Measurements from ENCODE around the gene TFEB.

TFEB gene

DNA sequence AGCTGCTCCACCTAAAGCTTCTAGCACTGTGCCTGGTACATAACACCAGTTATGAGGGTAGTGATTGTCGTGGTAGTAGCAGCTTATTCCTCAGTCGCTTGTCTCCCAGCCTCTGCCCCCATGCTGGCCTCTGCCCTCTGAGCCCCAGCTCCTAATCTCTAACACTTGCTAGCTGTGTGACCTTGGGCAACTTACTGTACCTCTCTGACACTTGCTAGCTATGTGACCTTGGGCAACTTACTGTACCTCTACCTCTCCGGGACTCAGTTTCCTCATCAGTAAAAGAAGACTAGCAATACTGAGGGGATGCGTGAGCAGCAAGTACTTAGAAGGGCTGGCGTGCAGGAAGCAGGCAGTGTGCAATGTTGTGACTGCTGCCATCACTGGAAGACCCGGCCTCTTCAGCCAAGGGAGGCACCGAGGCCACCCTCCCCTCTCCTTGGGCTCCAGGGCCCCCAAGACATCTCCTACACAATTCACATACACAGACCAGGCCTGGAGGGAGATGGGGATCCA is 87.3 kb downstream of the TFEB start:
- no peak for DNase-seq

DNA sequence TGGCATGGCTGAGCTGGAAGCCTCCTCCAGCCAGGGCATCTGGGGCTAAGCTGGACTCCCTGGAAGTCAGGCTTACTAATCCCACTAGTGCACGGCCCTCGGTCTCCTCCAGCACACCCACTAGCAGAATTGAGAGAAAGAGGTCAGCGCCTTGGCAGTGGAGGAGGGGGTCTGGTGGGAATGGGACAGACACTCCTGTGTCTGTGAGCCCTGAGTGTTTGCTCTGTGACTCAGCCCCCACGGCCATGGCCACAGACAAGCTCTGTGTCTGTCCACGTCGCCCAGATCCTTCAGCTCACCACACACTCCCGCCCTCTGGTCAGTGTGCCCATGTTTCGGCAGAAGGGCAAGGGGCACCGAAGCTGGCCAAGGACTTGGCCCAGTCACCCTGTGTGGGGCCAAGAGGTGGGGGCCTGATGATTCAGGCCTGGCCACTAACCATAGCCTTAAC is 88.3 kb downstream of the TFEB start:
- no peak for DNase-seq

DNA sequence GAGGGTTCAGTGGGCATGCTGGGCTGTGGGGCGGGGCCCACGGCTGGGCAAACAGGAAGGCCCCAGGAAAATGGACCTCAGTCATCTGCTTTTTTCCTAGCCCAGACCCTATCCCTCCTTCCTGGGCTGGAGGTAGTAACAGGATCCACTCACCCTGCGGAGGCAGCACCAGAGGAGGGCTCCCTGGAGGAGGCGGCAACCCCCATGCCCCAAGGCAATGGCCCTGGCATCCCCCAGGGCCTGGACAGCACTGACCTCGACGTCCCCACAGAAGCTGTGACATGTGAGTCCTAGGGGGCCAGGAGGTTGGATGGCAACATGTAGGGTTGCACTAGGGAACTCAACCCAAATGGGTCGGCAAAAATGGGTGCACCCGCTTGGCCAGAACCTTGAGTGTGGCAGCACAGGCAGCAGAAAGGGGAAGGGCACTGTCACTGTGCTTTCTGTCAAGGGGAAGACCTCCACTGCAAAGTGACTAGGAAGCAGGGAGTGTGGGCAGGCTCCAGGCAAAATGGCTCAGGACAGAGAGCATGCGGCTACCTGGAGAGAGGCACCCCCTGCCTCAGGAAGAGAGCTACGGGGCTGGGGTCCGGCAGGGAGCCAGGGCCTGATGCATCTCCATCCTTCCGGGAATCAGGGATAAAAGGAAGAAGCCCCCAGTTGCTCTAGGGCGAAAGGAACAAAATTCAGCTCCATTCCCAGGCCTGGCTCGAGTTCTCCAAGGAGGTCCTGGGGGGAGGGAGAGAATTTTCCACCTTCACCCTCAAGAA is 89.2 kb downstream of the TFEB start:
- DNase-seq, result no peak

DNA sequence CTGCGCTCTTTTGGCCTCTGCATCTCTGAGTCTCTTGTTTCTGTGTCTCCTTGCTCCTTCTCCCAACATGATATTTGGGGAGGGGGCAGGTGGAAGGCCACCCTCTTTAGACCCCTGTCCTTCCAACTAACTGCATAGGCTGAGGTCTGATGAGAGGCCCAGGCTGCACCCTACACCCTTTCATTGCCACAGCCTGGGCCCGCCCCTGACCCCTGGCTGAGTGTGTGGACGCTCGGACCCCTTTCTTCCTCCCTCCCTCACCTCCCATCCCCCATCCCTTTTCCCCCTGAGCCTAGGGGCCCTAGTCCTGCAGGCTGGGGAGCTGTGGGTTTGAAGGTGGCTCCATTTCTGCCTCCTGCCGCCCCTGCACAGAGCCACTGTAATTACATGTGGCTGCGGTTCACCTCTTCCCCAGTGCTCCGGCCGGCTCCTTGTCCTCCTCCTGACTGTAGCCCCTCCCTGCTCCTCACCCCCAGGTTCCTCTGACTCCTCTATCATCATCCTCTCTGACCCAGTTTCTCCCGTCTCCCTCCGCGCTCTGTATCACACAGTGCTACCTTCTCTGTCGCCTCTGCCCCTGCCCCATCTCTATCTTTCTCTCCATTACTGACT is 90.3 kb downstream of the TFEB start:
- DNase-seq, result no peak

DNA sequence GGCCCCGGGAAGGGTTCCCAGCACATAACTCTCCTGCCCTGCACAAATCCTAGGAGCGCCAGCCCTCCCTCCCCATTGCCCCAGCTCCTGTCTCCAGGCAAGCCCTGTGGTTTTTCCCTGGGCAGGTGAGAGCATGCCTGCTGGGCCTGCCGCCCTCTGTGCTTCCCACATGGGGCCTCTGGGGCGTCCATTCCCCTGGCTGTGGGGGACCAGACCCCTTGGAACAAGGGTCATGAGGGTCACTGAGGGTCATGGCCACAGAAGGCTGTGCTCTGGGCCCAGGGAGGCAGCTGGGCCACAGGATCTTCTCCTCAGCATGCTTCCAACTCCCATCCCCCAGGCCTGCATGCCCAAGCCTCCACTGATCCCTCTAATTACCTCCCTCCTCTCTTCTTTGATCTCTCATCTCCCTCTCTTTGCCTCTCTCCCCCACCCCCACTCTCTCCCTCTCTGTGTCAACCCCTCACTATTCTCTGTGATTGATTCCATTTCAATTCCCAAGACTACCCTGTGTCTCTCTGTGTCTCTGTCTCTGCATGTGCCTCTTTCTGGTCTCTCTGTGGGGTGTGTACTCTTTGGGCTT is 91.0 kb downstream of the TFEB start:
- DNase-seq, result no peak

DNA sequence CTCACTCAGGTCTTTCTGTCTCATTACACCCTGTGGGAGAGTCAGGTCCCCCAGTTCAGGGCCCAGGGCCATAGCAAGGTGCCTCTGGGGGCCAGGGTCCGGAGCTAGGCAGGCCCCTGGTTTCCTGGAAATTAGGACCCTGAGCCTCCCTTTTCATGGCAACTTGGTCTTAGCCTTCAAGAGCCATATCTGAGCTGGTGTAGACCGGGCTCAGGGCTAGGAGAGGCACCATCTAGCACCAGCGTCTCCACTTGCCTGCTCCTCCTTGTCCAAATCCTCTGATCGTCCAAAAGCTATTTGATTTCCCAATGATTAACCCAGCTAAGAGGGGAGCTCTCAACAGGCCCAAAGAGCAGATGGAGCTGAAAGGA is 91.5 kb downstream of the TFEB start:
- DNase-seq, result no peak

DNA sequence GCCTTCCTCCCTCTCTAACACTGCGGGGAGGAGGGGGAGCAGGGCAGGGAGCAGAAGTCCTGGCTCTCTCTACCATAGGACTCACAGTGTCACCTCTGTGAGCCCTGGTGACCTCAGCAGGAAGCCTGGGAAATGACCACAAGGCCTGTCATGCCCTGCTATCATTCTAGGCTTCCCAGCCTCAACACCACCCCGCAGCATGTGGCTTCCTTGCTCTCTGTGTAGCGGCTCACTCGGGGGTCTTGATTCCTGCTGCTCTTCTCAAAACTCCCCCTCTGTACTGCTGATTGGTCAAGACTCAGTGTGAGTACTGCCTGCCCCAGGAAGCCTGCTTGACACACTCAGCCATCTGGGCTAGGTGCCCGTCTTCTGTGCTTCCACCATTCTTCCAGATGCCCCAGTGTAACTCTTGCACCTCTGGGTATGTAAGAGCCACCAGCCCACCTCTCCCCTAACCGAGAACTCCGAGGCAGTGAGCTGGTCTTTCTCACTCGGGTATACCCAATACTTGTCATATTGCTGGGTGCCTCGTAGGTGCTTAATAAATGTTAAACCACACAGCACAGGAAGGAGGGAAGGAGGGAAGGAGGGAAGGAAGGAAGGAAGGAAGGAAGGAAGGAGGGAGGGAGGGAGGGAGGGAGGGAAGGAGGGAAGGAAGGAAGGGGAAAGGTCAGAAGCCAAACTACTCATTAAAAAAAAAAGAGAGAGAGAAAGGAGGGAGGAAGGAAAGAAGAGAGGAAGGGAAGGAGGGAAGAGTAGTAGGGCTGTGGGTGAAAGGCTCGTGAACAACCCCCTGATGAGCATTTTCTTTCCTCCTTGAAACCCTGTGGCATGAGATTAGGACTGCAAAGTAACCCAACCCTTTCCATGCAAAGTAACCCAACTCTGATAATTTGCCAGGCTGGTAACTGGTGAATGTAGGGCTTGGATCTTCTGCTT is 92.2 kb downstream of the TFEB start:
- peak; percentile 26 for DNase-seq

DNA sequence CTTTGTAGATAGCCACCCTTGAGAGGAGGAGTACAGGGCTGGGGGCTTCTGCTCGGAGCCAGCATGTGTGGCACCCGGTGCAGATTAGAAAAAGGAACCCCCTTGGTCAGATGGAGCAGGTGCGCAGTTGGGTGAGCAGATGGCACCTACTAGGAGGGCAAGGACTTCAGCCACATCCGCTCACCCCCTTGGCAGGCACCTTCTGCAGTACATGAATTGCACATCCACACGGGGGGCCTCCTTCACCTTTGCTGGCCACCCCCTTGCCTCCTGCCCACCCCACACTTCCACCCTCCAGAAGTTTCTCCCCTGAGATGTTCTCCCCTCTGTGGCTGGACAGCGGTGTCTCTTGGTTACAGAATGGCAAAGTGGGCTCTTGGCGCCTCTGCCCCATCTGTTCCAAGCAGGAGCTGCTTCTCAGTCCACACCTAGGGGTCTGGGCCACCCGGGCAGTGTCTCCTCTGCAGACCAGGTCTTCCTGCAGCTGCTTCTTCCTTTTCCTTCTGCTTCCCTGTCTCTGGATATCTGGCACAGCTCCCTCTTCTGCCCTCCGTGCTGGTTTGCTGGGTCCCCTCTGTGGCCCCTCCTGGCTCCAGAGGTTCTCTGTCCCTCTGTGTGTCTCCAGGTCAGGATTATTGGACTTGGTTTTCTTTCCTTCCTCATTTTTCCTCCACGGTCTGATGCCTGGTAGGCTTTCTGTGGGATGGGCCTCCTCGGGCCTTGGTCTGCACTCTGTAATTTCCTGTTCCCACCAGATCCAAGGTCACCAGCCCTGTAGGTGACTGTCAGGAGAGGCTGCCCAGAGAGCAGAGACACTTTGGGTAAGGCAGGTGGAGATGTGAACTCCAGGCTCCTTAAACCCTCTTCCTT is 93.1 kb downstream of the TFEB start:
- no peak for DNase-seq

DNA sequence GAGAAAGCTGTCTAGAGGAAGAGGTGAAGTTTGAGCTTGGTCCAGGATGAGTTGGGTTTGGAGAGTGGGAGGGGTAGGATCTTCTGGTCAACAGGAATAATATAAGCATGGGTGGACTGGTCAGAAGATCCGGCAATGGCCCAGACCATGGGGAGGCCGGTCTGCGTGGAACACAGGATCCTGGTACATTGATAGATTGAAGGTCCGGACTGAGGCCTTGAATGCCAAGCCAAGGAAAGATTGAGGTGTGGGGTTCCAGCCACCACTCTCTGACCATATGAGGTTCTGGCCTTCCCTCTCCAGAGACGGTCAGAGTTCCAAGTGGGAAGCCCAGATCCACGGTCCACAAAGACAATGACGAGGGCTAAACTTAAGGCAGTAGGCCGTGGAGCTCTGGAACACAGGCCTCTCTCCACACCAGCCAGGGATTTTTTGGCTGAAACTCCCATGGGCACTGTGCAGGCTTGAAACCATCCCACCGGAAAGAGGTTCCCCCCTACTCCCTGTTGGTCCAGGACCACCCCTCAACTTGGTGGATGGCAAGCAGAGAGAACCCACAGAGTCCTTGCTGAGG is 94.0 kb downstream of the TFEB start:
- DNase-seq, result no peak

DNA sequence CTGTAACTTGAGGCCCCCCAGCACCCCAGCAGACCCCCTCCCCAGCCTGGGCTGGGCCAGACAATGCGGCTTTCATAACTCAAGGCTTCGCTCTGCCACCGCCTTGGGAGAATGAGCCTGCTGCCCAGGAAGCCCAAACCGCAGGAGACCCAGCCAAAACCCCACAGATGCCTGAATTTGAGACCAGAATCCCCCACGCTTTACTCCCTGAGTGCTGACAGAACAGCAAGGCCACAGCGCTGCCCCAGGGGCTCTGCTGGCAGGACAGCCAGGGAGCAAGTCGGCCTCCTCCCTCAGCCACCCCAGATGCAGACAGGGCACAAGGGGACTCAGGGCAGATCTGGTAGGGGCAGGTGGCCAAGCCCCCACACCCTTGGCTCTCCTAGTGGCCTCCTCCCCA is 95.0 kb downstream of the TFEB start:
- DNase-seq, result no peak

DNA sequence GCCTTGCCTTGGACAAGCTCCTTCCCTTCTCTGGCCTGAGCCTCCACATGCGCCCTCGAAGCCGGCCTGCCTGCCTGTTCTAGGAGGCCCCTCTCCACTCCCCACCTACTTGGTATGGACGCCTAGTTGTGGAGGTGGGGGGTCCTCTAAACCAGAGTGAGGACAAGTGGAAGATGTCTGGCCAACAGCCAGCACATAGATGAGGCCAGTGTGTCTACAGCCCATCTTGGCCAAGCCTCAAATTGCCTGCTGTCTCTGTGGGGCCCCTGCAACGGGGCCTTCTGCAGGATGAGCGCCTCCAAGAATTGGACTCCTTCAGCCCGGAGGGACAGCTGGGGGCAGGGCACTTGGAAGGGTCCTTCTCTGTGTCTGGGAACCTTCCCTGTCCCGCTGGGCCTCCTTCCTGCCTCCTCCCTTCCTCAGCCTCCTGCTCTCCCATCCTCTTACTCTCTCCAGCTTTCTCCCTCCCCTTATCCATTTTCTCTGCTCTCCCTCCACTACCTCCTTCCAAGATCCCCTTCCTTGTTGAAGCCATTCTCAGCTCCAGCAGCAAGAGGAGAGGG is 95.5 kb downstream of the TFEB start:
- no peak for DNase-seq

DNA sequence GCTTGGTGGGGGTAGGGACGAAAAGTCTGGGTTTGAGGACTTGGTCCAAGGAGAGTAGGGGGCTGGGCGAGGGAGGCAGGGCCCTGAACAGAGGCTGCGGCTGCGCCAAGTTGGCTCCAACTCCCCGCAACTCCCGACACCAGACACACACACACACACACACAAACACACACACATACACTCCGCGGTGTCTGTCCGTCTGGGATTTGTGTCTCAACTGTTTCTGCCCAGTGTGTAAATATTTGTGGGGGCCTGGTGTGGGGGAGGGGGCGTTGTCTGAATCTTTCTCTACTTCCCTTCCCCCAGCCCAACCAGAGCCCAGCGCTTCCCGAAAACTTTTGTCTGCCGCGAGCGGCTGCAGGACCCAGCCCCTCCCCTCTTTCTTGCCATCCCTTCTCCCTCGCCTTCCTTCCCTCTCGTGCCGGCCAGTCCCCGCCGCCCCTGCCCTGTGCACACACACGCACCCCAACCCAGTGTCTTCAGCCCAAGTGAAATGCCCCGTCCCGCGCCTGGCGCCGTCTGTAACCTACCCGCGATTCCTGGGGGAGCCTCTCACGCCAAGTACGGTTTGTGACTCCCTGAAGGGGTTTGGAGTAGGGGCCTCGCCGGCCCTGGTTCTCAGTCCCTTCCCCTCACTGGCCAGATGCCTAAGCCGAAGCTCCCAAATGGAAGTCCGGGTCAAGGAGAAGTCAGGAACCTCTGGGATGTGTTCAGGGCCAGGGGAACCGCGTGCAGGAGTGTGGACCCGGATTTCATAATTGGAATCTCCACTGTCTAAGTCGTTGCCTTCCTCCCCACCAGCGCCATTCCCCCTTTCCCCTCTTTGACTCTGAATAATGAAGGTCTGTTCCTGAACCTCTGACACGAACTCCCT is 96.2 kb downstream of the TFEB start:
- DNase-seq, result no peak

DNA sequence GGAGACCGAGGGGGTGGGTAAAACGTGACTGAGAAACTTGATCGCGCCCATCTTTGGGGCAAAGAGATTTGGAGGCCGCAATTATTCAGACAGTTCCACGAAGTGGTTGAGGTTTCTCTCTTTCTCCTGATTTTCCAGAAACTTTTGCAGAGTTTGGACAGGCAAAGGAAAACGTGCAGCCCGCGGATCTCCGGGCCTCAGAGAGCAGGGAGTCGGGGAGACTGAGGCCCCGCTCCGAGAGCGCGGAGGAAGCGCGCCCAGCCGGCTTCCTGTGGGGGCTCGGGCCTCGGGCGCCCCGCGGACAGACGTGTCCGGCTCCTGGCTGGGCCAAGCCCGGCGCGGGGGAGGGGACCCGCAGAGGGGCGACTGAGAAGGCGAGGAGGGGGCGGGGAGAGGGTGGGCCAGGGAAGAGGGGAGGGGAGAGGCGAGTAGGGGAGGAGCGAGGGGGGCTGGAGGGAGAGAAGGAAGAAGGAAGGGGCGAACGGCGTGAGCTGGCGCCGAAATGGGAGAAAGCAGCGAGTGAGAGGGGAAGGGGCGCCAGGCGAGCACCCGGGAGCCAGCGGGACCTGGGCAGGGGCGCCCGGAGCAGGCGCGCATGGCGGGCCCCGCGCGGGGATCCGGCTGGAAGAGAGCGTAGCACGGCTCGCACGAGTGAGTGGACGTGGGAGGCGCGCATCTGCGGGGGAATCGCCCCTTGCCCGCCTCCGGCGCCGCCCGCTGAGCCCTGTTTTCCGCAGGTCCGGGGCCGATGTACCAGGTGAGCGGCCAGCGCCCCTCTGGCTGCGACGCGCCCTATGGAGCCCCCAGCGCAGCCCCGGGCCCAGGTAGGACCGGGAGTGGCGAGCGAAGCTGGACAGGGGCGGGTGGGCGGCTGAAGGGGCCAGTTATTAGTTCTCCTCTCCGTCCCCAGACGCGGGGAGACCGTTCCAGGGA is 97.1 kb downstream of the TFEB start, which contains the start of gene MDFI:
Gene MDFI (plus strand): TSS at position 467 of the 933 bp plus-strand sequence. CDS start 282 bp downstream, at position 749.
- DNase-seq, result no peak

DNA sequence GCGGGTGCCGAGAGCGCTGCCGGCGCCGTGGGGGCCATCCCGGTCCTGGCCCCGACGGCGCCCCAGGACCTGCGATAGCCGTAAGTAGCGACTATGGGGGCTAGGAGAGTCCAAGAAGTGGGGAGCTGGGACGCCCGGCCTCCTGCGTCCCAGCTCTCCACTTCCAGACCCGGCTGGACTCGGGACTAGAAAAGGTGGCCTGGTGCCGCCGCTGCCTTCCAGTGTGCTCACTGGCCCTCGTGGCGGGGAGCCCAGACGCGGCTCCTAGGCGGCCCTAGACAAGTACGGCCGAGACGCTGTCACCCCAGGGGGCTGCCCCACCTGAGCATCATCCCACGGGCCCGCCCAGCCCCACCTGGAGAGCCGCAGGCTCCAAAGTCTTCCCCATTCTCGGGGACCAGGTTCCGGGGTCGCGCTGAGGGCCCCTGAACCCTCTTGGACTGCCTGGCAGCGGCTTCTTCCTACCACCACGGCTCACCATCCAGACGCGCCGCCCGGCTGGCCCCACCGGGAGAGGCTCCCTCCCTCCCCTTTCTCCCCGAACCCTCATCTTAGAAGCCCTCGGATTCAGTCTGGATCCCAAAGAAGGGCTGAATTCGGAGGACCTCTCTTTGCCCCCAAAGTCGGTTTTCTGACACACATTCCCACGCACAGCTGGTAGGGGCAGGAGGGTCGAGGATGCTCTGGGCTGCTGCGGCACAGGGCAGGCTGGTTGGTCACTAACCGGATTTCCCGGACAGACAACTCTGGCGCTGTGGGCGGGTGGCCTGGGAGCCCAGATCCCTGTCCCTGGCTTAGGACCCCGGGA is 98.0 kb downstream of the TFEB start:
- DNase-seq, result no peak

DNA sequence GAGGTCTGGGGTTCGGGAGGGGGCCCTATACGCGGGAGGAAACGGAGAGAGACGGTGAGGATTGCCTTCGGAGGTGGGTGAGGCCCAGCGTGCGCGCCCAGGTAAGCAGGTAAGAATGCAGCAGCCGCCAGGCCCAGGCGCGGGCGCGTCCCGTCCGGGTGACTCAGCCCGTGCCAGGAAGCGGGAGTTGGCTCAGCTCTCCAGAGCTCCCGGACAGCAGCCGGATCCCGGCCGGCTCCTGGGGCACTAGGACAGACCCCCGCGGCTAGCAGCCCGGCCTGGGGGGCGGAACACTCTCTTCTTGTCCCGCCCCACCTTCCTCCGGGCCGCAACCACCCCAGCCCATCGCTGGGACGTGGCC is 98.6 kb downstream of the TFEB start:
- no peak for DNase-seq

DNA sequence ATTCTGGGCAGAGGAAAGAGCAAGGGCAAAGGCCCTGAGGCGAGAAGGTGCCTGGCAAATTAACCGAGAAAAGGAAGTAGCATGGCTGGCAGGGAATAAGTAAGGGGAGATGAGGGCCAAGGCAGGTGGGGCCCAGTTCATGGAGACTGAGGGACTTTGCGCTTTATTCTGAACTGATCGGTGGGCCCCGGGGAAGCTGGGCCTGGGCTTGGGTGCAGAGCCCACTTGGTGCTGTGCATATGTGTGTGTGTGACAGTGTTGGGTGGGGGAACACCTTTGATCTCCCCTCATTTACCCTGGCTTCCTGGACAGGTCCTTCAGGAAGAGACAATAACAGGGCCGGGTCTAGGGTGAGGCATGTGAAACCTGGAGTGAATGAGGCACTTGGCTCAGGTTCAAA is 100.0 kb downstream of the TFEB start:
- DNase-seq, result no peak

DNA sequence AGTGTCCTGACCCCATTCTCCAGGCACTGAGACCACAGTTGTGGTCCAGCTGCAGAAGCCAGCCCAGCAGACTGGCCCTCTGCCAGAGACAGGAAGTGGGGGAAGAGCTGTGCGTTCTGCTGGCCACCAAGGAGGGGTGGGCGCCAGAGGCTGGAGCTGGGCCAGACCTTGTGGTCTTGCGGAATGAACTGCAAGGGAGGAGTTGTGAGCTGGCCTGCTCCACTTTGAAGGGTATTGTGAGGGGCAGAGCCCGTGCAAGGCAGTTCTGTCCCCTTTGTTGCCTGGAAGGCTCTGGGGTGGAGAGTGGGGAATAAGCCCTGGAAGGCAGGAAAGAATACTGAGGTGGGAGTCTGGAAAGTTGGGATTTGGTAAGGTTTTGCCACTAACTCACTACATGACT is 100.8 kb downstream of the TFEB start:
- DNase-seq, result no peak
